Measurements from ENCODE around the gene CCDC93.
"Not testable (repeated sequence)": the region's sequence is repeated elsewhere in the genome, so short reads cannot be mapped to it uniquely, and the experiment has no call there.

The CCDC93 gene

DNA sequence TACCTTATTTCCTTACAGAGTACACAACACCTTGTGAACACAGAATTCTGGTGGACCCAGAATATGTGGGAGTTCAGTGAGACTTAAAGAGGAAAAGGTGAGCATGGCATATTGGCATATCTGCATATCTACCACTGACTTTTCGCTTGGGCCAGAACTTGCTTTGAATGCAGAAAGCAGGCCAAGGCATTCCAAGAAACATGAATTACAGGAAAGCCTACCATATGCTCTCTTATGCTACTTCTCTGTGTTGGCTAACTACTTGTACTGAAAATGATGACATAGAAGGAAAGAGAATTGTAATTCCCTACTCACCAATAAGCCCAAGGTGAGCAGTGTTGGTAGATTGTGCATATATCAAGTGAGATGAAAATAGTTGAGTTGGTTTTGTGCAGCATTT, 31.4 kb upstream of the CCDC93 start:
- no peak for DNase-seq

DNA sequence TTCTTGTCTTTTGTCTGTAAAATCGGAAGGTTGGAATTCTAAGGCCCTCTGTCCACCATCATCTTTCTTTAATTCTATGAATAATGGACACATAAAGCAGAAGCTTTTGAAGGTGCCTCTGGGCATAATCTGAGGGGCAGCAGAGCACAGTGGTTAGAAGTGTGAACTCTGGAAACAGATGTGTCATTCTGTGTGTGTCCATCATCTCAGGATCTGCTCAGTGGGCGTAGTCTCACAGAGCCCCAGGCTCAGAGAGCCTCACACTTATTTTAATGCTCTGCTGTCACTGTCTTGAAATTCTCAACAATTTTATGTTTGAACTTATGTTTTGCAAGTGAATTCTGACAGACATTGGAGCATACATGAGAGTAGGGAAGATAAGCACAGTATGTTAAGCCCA, 31.0 kb upstream of the CCDC93 start:
- DNase-seq: no peak

DNA sequence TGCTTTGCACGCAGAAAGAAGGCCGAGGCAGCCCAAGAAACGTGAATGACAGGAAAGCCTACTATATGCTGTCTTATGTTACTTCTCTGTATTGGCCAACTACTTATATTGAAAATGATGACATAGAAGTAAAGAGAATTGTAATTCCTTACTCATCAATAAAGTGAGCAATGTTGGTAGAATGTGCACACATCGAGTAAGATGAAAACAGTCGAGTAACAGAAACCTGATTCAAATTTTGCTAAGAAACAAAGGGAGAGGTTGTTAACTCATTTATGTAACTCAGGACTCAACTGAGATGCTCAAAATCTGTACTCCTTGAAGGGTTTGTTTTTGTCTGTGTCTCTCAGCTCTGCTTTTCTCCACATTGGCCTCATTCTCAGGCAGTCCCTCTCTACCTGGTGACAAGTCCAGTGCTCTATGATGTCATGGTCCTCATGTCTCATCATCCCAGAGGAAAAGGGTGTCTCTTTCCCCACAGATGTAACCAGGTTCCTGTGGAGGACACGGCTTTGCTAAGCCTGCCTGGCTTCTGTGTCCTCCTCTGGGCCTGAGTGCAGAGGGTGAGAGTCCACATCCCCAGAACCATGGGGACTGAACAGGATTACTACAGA, 30.3 kb upstream of the CCDC93 start:
- no peak for DNase-seq

DNA sequence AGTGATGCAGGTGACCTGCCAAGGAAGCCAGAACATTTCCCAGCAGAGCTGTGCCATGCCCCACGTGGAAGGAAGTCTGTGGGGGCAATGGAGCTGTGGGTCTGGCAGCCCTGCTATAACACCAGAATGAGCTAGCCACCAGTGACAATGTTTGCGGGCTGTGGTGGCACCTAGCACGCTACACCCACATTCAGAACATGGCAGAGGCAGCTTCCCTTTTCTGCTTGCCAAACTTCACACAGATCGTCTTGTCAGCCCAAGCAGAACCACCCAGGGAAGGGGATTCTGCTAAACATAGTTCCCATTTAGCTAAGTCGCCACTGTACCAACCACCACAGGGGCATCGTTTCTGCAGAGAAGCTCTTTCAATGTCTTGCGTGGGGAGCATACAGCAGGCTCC, 27.0 kb upstream of the CCDC93 start:
- DNase-seq: no peak

DNA sequence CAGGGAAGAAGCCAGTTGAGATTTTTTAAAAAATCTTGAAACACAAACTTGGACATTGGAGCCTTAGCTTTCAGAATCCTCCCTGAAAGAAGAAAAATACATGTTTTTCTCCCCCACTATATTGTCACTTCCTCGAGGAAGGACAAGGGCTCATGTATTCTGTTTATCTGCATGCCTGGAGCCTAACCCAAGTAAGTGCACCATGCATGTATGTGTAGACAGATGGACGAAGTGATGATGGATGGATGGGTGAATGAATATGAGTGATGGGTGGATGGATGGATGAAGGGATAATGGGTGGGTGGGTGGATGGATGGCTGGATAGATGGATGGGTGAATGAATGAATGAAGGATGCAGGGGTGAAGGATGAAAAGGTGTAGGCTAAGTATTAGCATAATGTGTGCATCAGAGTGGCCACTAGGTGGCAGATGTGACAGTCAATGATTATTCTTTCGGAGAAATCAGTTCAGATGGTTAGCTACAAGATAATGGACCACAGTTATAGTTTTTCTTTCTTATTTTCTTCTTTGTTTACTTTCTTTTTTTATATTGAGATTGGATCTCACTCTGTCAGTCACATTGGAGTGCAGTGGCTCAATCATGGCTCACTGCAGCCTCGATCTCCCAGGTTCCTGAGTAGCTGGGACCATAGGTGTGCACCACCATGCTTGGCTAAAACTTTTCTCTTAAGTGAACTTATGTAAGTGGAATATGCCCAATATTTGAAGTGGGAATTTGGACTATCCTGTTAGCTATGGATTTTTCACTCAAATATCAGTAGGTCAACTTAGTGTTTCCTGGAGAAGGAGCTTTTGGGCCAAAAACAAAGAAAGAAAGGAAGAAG, 18.5 kb upstream of the CCDC93 start:
- peak; percentile 71 for DNase-seq

DNA sequence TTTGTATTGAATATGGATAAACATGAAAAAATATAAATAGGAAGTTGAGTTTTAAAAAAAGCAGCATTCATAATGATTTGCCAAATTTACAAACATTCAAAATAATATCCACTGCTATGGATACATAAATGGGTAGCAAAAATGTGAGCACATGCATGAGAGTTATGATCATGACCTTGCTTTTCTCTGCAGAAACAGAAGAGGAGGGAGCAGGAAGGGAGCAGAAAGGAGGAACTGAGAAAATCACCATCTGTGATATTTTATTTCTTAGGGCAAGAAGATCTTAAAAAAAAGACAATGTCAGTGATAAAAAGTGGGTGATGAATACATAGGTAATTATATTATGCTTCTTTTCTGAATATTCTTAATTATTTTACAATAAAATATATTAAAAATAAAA, 17.7 kb upstream of the CCDC93 start:
- DNase-seq: no peak

DNA sequence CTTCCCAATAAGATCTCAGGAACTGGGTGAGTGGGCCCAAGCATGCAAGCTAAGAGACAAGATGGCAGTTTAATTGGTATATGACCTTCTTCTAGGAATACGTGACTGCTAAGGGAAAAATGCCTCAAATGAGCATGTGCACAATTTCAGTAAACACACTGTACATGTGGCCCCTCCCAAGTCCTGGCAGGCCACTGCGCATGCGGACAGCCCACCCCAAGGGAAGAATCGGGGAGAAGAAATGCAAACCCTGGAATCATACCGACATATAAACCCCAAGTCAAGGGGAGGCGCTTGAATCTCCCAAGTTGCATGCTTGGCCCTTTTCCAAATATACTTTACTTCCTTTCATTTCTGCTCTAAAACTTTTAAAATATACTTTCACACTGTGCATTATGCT, 15.2 kb upstream of the CCDC93 start:
- DNase-seq: no peak

DNA sequence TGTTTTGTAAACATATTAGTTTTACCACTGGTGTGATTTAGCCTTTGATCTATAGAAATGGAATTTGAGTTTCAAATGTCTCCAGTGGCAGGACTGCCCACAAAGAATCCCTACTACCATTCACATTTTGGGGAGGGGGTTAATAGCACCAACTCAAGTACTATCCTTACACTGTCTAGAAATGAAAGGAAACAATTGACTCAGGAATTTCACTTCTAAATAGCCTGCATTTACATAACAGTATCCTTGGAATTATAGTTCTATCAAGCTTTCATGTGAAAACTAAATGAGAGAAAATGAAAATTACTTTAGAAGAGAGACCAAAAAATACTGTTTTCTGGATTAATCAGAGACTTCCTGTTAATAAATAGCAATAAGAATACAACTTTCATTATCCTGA, 7.5 kb upstream of the CCDC93 start:
- DNase-seq: no peak

DNA sequence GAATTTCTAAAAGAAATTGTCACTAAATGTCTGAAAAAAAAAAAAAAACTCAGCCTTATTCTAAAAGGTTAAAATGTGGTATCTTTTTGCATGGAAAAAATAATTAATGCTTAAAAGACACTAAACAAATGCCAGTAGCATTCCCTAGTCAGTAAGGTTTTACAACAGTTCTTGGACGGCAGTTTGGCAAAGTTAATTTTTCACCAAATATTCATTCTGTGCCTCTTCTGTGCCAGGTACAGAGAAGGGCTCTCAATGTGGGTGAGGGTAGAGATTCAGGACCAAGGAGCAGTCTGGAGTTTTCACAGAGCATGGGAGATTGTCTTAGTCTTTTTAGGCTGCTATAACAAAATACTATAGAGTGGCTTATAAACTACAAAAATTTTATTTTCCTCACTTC, 6.0 kb upstream of the CCDC93 start:
- DNase-seq: no peak

DNA sequence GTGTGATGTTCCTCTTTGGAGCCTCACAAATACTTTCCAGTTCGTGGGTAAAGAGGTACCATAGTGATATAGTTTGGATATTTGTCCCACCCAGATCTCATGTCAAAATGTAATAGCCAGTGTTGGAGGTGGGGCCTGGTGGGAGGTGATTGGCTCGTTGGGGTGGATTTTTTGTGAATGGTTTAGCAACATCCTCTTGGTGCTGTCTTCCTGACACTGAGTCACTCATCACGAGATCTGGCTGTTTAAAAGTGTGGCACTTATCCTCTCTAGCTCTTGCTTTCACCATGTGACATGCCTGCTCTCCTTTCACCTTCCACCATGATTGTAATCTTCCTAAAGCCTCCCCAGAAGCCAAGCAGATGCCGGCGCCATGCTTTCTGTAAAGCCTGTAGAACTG, 3.0 kb upstream of the CCDC93 start:
- no peak for DNase-seq

DNA sequence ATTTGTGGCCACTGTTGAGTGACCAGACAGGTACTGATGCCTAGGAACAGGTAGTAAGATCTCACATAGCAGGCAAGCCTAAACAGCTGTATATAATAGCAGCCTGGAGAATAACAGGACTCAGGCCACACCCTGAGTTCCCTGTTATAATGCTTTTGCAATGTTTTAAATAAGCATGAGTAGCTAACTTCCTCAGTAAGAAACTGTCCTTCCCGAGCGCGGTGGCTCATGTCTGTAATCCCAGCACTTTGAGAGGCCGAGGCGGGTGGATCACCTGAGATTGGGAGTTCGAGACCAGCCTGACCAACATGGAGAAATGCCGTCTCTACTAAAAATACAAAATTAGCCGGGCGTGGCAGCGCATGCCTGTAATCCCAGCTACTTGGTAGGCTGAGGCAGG, 1.9 kb upstream of the CCDC93 start:
- DNase-seq: not testable (repeated sequence)

DNA sequence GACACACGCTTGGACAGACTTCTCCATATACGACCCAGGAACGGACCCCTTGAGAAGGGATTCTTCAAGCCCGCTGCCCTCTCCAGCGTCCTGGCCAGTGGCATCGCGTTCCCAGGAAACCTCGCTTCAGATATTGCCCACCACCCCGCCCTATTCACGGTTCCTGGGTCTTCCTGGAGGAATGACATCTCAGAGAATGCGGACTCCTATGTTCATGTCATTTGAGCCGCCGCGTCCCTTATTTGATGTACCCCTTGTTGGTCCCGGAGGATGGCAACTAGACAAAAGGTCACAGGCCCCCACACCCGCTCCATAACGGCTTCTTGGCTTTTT, 588 bp upstream of the CCDC93 start:
- DNase-seq: no peak

DNA sequence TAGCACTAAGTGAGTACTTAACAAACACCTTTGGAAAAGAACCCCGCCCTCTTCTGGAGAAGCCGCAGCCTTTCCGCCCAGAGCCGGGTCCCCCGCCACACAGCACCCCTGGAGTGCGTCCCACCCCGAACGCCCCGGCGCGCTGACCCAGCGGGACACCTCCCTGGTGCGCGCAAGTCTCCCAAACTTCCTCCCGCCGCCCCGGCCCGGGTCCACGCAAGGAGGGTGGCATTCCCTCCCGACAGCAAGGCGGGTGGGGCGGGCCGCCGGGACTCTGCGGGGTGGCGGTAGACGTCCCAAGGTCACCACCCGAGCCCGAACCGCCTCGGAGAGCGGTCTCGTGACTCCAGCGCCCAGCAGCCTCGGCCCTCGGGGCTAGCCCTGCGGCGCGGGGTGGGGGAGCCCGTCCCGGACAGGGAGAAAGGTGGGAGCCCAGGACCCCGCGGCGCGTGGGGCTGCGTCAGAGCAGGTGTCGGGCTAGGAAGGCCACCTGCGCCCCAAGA, 598 bp downstream of the CCDC93 start:
- DNase-seq: peak; percentile 65

DNA sequence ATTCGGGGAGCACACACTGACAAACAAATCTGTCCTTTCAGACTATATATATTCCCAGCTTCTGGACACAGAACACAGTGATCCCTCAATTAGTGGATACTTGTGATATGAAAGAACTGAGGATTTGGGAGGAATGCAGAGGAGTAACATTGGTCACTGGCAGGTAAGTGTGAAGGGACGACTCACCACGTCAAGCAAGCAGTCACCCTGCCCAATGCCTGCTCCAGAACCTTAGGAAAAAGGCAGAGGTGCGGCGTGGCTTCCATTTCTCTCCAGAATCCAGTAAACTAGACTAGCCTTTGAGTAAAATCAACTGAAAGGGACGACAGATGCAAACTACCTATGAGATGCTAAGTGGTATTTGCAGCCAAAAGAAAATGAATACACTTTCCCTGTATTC, 1.1 kb downstream of the CCDC93 start:
- DNase-seq: peak; percentile 32

DNA sequence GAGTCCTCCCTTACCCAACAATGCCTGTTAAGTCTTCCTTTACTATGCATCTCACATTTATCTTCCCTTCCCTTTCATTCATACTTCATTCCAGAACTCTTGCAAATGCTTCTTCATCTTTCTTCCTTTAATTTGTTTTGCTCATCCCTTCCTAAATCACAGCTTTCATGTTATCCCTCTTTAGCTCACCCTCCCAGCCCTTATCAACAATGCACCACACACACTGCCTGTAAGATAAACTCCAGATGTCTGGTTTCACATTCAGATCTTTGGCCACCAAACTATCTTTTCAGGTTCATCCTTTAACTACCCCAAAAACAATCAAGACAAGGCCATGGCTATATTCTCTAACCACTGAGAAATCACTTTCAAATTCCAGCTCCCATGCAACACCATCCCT, 3.4 kb downstream of the CCDC93 start:
- no peak for DNase-seq

DNA sequence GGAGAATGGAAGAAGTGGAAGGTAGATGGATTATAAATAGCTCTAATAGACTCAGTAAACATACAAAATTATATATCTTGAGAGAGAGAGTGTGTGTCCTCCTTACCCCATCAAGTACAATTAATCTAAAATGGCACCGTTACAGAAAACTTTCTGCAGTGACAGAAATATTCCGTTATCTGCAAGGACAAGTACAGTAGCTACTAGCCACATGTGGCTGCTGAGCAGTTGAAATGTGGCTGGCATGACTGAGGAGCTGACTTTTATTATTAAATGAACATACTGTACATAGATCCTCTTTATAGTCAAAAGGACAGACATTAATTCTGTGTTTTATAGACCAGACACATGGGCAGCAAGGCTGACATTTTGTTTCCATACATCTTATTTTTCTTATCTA, 7.0 kb downstream of the CCDC93 start:
- no peak for DNase-seq

DNA sequence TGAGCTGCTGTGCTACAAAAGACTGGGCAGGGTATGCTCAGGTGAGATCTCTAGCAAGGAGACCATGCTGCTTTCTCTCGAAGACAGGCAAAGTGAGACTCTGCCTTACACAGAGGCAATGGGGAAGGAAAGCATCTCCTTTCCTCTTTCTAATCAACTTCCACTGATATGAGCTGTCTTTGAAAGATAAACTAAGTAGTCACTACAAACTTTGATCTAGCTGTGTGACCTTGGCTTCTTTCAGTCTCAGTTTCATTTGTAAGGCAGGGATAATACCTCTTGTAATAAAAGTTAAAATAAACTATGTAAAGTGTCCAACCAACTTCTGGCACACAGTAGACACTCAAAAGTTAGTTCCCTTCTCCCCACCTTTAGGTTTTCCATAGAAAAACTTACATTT, 7.5 kb downstream of the CCDC93 start:
- DNase-seq: no peak

DNA sequence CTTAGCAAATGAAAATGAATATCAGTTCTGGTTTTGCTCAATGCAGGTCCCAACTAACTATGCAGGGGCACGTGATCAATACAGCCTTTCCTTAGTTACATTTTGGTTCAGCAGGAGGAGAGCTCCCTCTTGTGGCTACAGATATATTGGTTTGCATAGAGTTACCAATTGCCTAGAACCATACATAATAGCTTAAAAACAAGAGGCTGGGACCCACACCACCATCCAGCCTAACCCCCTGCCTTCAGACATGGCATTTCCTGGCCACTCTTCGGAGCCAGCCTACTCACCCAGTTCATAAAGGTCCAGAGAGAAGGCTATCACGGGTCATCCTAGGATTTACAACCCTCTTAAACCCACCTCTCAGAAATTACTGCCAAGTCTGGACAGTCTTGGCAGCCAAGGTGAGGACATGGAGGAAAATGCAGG, 10.5 kb downstream of the CCDC93 start:
- DNase-seq: peak; percentile 83

DNA sequence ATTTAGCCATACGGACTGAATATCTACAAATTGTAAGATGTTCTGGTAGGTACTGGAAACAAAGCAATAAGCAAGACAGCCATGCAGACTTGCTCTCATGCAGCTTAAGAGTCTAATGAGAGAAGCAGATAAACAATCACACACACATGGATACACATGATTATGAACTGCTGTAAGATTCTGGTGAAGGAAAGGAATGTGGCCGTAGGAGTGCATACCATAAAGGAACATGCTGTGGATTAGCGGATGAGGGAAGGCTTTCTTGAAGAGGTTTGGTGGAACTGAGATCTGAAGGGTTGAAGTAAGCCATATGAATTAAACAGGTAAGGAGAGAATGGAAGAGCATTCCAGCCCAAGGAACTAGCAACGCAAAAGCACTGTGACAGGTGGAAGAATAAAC, 13.8 kb downstream of the CCDC93 start:
- no peak for DNase-seq

DNA sequence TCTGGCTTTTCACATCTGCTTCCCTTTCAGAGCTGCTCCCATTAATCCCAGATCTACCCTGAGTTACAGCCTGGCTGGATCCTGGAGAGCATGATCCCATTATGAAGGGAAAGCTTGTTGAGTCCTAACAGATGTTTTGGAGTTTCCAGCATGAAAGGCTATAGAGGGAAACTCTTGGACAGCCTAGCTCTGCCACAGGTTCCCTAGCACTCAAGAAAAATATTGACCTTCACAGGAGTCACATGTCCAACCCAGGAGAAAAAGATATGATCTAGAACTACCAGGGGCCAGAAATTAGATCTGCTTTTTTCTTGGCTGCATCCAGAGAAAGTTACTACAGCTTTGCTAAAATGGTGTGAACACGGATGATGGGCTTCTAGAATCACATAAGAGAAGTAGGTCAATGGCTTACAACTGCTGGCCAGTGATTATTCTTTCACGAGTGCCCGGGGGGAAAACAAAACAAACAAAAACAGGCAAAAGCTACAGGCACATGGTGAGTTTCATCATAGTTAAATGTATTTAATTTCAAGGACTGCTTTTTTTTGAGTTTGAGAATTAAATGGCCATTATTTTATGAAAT, 15.9 kb downstream of the CCDC93 start:
- DNase-seq: peak; percentile 5

DNA sequence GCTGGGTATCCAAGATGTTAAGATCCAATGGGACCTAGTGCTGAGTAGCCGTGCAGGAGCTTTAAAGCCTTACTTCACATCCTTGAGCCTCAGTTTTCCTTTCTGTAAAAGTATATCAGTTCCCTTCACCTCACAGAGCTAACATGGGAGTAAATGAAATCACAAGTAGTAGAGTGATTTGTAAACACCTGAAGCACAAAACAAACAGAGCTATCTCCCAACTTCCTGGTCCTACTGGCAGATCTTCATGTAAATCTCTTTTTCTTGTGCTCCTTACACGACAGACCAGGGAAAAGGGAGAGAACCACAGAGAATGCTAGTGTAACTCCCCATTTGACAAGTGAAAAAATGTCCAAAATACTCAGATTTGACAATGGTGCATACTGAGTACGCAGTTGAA, 17.3 kb downstream of the CCDC93 start:
- peak; percentile 46 for DNase-seq

DNA sequence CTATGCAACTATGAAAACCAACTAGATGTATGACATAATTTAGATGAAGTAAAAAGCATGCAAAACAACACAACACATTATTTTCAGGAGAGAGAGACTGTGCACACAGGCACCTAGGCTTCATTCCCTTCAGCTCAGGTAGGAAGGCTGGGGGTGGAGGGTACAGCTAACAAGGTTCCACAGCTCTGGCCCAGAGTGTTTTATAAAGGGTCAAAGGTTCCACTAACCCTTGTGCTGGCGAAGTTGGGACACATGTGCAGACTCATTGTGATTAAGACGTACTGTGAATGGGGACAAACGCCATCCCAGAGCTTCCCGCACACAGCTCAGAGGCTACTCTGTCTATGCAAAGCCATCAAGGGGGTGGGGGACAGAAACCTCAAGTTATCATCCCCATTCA, 19.1 kb downstream of the CCDC93 start:
- DNase-seq: no peak

DNA sequence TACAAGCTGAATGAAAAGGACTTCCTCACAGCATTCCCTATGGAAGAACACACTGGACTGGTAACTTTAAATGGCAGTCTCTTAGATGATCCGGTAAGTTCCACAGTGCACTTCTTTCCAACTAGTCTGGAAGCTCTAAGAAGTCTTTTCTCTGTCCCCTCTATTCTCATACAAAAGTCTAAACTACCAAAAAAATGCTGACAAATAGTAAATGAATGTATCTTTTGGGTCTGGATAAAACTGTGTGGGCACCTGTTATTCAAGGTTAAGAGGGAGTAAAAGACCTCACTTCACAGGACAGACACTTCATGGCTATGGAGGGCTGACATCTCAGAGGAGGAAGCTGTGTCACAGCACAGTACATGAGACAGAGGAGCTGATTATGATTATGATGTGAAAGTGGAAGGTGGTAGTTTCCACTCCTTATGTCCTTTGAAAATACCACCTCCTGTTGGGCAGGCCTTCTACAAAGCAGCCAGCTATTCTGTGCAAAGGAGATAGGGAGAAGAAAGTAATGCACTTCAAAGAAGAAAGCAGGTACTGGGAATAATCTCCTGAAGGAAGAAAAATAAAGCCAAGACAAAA, 23.9 kb downstream of the CCDC93 start:
- no peak for DNase-seq

DNA sequence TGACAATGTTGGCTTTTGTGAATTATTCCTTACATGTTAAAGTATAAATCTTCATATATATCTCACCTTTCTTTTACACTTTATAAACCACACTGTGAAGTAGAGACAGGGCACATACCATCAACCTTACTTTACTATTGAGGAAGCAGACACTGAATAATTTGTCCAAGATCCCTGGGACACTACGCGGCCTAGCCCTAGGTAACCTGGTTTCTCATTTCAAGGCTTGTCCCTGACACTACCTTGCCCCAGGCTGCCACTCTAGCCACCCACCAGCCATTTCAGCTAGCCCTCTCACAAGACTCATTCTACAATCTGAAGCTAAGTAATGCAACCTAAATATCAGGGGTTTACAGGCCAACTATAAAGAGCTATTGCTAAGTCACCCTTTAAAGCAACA, 26.7 kb downstream of the CCDC93 start:
- DNase-seq: no peak
